ENCODE measurements around the gene MACROD2. TPM values are rescaled to one million over a fixed set of nuclear protein-coding genes. Genes with fewer than 3 reads are reported as not detected.

The MACROD2 gene
- total RNA-seq, 1 donor from 2014 or later, result 1.6 TPM

GRCh38 chr20:14512839-14513238, 517.5 kb downstream of the MACROD2 start:
- TF ChIP-seq CTCF (IDR thresholded peaks at IDR 0.05; ENCODE audit: insufficient read depth, low read length, severe bottlenecking), result no peak
- Histone ChIP-seq H3K27me3 (ENCODE audit: control insufficient read depth, insufficient read depth, low read length) (no peaks in the 10 kb centered on the region), H3K4me3 (ENCODE audit: low read depth, low read length) (no peak overlapping the region), H3K36me3 (ENCODE audit: control insufficient read depth, insufficient read depth, low read length) (no peaks in the 10 kb centered on the region)
- DNase-seq (ENCODE audit: low read depth) (no peak), FAIRE-seq (no peak)

- peak; percentile 61 for DNase-seq (ENCODE audit: low read depth)
- Histone ChIP-seq H3K4me3 (ENCODE audit: low read depth, low read length) (no peak overlapping the region), H3K36me3 (ENCODE audit: control insufficient read depth, insufficient read depth, low read length) (no peaks in the 10 kb centered on the region), H3K27me3 (ENCODE audit: control insufficient read depth, insufficient read depth, low read length) (no peaks in the 10 kb centered on the region)
- FAIRE-seq, result no peak
- TF ChIP-seq CTCF (IDR thresholded peaks at IDR 0.05; ENCODE audit: insufficient read depth, low read length, severe bottlenecking), result no peak
Measured at GRCh38 chr20:14518648-14519047, 523.3 kb downstream of the MACROD2 start.

GRCh38 chr20:14521016-14521415, 525.7 kb downstream of the MACROD2 start:
- FAIRE-seq, result no peak
- peak; percentile 64 for DNase-seq (ENCODE audit: low read depth)
- no peaks in the 10 kb centered on the region for H3K36me3 ChIP-seq (ENCODE audit: control insufficient read depth, insufficient read depth, low read length)
- H3K27me3 ChIP-seq (ENCODE audit: control insufficient read depth, insufficient read depth, low read length), result no peaks in the 10 kb centered on the region
- H3K4me3 ChIP-seq (ENCODE audit: low read depth, low read length), result no peak overlapping the region
- no peak for TF ChIP-seq CTCF (IDR thresholded peaks at IDR 0.05; ENCODE audit: insufficient read depth, low read length, severe bottlenecking)

GRCh38 chr20:14521436-14521835, 526.1 kb downstream of the MACROD2 start:
- Histone ChIP-seq H3K36me3 (ENCODE audit: control insufficient read depth, insufficient read depth, low read length) (no peaks in the 10 kb centered on the region), H3K27me3 (ENCODE audit: control insufficient read depth, insufficient read depth, low read length) (no peaks in the 10 kb centered on the region), H3K4me3 (ENCODE audit: low read depth, low read length) (no peak overlapping the region)
- FAIRE-seq, result no peak
- peak; percentile 99 for DNase-seq (ENCODE audit: low read depth)
- TF ChIP-seq CTCF (IDR thresholded peaks at IDR 0.05; ENCODE audit: insufficient read depth, low read length, severe bottlenecking), result no peak

- FAIRE-seq (no peak), DNase-seq (ENCODE audit: low read depth) (peak; percentile 99)
- no peaks in the 10 kb centered on the region for H3K27me3 ChIP-seq (ENCODE audit: control insufficient read depth, insufficient read depth, low read length)
- TF ChIP-seq CTCF (IDR thresholded peaks at IDR 0.05; ENCODE audit: insufficient read depth, low read length, severe bottlenecking), result no peak
- no peaks in the 10 kb centered on the region for H3K36me3 ChIP-seq (ENCODE audit: control insufficient read depth, insufficient read depth, low read length)
- H3K4me3 ChIP-seq (ENCODE audit: low read depth, low read length), result no peak overlapping the region
Measured at GRCh38 chr20:14522595-14522994, 527.3 kb downstream of the MACROD2 start.

- no peak for TF ChIP-seq CTCF (IDR thresholded peaks at IDR 0.05; ENCODE audit: insufficient read depth, low read length, severe bottlenecking)
- peak; percentile 92 for DNase-seq (ENCODE audit: low read depth)
- FAIRE-seq, result peak; percentile 40
- no peak overlapping the region for H3K4me3 ChIP-seq (ENCODE audit: low read depth, low read length)
- H3K36me3 ChIP-seq (ENCODE audit: control insufficient read depth, insufficient read depth, low read length), result no peaks in the 10 kb centered on the region
- H3K27me3 ChIP-seq (ENCODE audit: control insufficient read depth, insufficient read depth, low read length), result no peaks in the 10 kb centered on the region
Measured at GRCh38 chr20:14523090-14523489, 527.8 kb downstream of the MACROD2 start.

Measured in bronchial epithelial cell (primary cell).